PC-3 (cell line): Measurements from ENCODE around the gene TMEM178A. TPM values are rescaled to one million over a fixed set of nuclear protein-coding genes. Genes with fewer than 3 reads are reported as not detected.

Experiments
- ATAC-seq: fragments of 200-7000 bp; cut with Tn5 transposase; 2 replicates; pipeline ENCODE4 v1.9.1; 2020; ENCODE audit warnings: mild to moderate bottlenecking, moderate library complexity
- BruUV-seq: library from RNA; stranded (reverse); fragments of 400-500 nt; replicated peaks from 2 replicates; lab custom pipeline; 2021; lab: Mats Ljungman, UMichigan
- CTCF ChIA-PET: fragments of 300-600 bp; sonication (Branson Sonifier 250); formaldehyde crosslinking; loops from one replicate; lab custom pipeline; 2022; ENCODE audit warnings: antibody characterized with exemption; lab: Charles Lee
- POLR2A ChIA-PET: fragments of 300-600 bp; sonication (Branson Sonifier 250); formaldehyde crosslinking; loops from one replicate; lab custom pipeline; 2022; ENCODE audit warnings: antibody characterized with exemption; ENCODE audit not compliant: unreplicated experiment; lab: Charles Lee
- DNase-seq: peaks from one replicate; pipeline ENCODE4 v3.0.0-alpha.2; 2015
- H2AFZ ChIP-seq: fragments of 300-600 bp; sonication (generic); 2 replicates; pipeline ENCODE4 v1.6.0; 2016; ENCODE audit warnings: antibody characterized with exemption, low read length
- H3F3A ChIP-seq: fragments of 300-600 bp; sonication (generic); one replicate; pipeline ENCODE4 v1.6.0; 2017; ENCODE audit warnings: antibody characterized with exemption, low read length, control low read depth, mild to moderate bottlenecking; ENCODE audit not compliant: unreplicated experiment
- H3K27ac ChIP-seq: fragments of 300-600 bp; sonication (generic); 2 replicates; pipeline ENCODE4 v1.5.1; 2016; ENCODE audit warnings: mild to moderate bottlenecking, low read length
- H3K27me3 ChIP-seq: fragments of 300-600 bp; sonication (generic); 2 replicates; pipeline ENCODE4 v1.6.1; 2016; ENCODE audit warnings: low read length, mixed read lengths
- H3K36me3 ChIP-seq: fragments of 300-600 bp; sonication (generic); 2 replicates; pipeline ENCODE4 v1.6.1; 2016; ENCODE audit warnings: low read depth, mixed run types, low read length, mixed read lengths
- H3K4me1 ChIP-seq: fragments of 300-600 bp; sonication (generic); 2 replicates; pipeline ENCODE4 v1.5.1; 2016; ENCODE audit warnings: low read length; ENCODE audit not compliant: insufficient read depth
- H3K4me2 ChIP-seq: fragments of 300-600 bp; sonication (generic); 2 replicates; pipeline ENCODE4 v1.6.0; 2016; ENCODE audit warnings: low read length
- H3K4me3 ChIP-seq: fragments of 300-600 bp; sonication (generic); 2 replicates; pipeline ENCODE4 v1.5.1; 2016; ENCODE audit warnings: mild to moderate bottlenecking, low read length, mixed read lengths
- H3K79me2 ChIP-seq: fragments of 300-600 bp; sonication (generic); 2 replicates; pipeline ENCODE4 v1.6.1; 2017; ENCODE audit warnings: low read length, mixed read lengths
- H3K9ac ChIP-seq: fragments of 300-600 bp; sonication (generic); 2 replicates; pipeline ENCODE4 v1.6.0; 2016; ENCODE audit warnings: mild to moderate bottlenecking, low read length
- H3K9me2 ChIP-seq: fragments of 300-600 bp; sonication (generic); replicated peaks from 2 replicates; pipeline ENCODE4 v1.6.1; 2016; ENCODE audit warnings: mixed run types, low read length, mixed read lengths
- H3K9me3 ChIP-seq: fragments of 300-600 bp; sonication (generic); 2 replicates; pipeline ENCODE4 v1.6.1; 2016; ENCODE audit warnings: low read length, mixed read lengths
- H4K20me1 ChIP-seq: fragments of 300-600 bp; sonication (generic); 2 replicates; pipeline ENCODE4 v1.6.1; 2016; ENCODE audit warnings: low read length, mixed read lengths
- EZH2 ChIP-seq: fragments of 300-600 bp; sonication (generic); IDR thresholded peaks from one replicate; pipeline ENCODE4 v1.6.1; 2017; ENCODE audit warnings: antibody characterized with exemption, mild to moderate bottlenecking, low read length; ENCODE audit not compliant: unreplicated experiment
- EZH2phosphoT487 ChIP-seq: fragments of 300-600 bp; sonication (generic); IDR thresholded peaks from 2 replicates; pipeline ENCODE4 v1.6.1; 2018; ENCODE audit warnings: mild to moderate bottlenecking, antibody characterized with exemption, low read length, borderline replicate concordance
- intact Hi-C: fragments of 100-400 bp; cut with micrococcal nuclease; formaldehyde crosslinking; loops from 2 replicates; pipeline ENCODE4 v1.9.0; 2023
- total RNA-seq: library from RNA; depleted of rRNA; stranded (reverse); fragments of >200 nt; gene quantifications from 2 replicates; pipeline ENCODE4 v1.2.3, GENCODE V29; 2014
- TF ChIP-seq, protein P1 (sequence below): fragments of 300-600 bp; sonication (generic); conservative IDR thresholded peaks from 2 replicates; pipeline ENCODE4 v1.5.1; 2017; ENCODE audit warnings: antibody characterized with exemption, low read depth, mild to moderate bottlenecking, low read length

TMEM178A gene
- total RNA-seq, 1 experiment from 2014 or later = 0.33 TPM

DNA sequence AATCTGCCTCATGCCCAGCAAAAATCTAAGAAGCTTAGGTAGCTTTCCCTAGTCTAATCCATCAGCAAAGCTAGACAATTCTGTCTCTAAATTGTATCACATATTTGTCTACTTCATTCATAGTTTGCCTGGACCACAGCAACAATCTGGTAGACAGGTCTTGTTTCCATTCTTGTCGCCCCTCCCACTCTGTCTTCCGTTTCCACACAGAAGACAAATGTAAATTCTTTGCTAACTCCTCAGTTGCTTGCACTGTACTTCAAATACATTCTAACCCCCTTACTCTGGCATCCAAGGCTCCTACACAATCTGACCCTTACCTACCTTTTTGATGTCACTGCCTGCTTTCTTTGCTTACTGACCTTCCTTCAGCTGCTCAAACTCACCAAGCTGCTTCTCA is 73.2 kb downstream of the TMEM178A start:
- ChIA-PET CTCF (interaction anchor here (0.6 kb wide), 1 partner anchor 424 kb away, joined by 4 read pairs; no protein-coding TSS in a partner anchor), POLR2A (no interaction called here)
- Histone ChIP-seq H3F3A (no peaks in the 10 kb centered on the region), H3K27ac (no peak overlapping the region), H3K4me2 (no peak overlapping the region), H3K36me3 (peaks cover 50% of the 10 kb centered on the region), H3K9me2 (no peaks in the 10 kb centered on the region), H3K9me3 (no peaks in the 10 kb centered on the region), H3K27me3 (no peaks in the 10 kb centered on the region), H2AFZ (no peak overlapping the region), H3K4me3 (no peak overlapping the region), H3K79me2 (no peaks in the 10 kb centered on the region), H3K9ac (no peak overlapping the region), H4K20me1 (no peaks in the 10 kb centered on the region), H3K4me1 (0 out of 2 replicates have a peak, but pooled peaks cover 3% of the 10 kb centered on the region)
- ATAC-seq (no peak), DNase-seq (no peak)
- intact Hi-C loops = no loop called here
- BruUV-seq = no TSS peak
- TF ChIP-seq EZH2 = no peak
- TF ChIP-seq, protein P1, sequence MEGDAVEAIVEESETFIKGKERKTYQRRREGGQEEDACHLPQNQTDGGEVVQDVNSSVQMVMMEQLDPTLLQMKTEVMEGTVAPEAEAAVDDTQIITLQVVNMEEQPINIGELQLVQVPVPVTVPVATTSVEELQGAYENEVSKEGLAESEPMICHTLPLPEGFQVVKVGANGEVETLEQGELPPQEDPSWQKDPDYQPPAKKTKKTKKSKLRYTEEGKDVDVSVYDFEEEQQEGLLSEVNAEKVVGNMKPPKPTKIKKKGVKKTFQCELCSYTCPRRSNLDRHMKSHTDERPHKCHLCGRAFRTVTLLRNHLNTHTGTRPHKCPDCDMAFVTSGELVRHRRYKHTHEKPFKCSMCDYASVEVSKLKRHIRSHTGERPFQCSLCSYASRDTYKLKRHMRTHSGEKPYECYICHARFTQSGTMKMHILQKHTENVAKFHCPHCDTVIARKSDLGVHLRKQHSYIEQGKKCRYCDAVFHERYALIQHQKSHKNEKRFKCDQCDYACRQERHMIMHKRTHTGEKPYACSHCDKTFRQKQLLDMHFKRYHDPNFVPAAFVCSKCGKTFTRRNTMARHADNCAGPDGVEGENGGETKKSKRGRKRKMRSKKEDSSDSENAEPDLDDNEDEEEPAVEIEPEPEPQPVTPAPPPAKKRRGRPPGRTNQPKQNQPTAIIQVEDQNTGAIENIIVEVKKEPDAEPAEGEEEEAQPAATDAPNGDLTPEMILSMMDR = no peak
- no peak for TF ChIP-seq EZH2phosphoT487

DNA sequence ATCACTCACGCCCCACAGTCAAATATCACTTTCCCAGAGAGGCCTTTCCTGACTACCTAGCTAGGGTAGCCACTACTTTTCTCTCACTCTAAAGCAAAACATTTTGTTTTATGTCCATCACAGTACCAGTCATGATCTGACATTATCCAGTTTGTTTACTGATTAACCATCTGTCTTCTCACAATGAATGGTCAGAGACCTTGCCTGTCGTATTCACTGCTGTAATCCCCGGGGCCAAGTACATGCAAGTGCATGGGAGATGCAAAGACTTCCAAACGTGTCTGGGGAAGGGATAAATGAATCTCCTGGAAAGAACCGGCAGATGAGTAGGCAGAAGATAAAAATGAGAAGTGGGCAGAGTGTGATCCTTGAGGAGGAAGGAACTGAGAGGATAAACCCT is 73.7 kb downstream of the TMEM178A start:
- no peak for DNase-seq
- H3K27me3 ChIP-seq = no peaks in the 10 kb centered on the region
- no peaks in the 10 kb centered on the region for H4K20me1 ChIP-seq
- no peak overlapping the region for H3K4me2 ChIP-seq
- H3K9me2 ChIP-seq = no peaks in the 10 kb centered on the region
- no peak for ATAC-seq
- no peak overlapping the region for H3K4me3 ChIP-seq
- H3K9me3 ChIP-seq = no peaks in the 10 kb centered on the region
- ChIA-PET CTCF (no interaction called here), POLR2A (no interaction called here)
- H2AFZ ChIP-seq = no peak overlapping the region
- H3K36me3 ChIP-seq = peaks cover 50% of the 10 kb centered on the region
- H3K9ac ChIP-seq = no peak overlapping the region
- no TSS peak for BruUV-seq
- H3K4me1 ChIP-seq = 0 out of 2 replicates have a peak, but pooled peaks cover 3% of the 10 kb centered on the region
- H3K79me2 ChIP-seq = no peaks in the 10 kb centered on the region
- intact Hi-C loops = no loop called here
- H3K27ac ChIP-seq = no peak overlapping the region
- no peaks in the 10 kb centered on the region for H3F3A ChIP-seq
- no peak for TF ChIP-seq EZH2
- TF ChIP-seq EZH2phosphoT487 = no peak
- TF ChIP-seq, protein P1 = no peak

DNA sequence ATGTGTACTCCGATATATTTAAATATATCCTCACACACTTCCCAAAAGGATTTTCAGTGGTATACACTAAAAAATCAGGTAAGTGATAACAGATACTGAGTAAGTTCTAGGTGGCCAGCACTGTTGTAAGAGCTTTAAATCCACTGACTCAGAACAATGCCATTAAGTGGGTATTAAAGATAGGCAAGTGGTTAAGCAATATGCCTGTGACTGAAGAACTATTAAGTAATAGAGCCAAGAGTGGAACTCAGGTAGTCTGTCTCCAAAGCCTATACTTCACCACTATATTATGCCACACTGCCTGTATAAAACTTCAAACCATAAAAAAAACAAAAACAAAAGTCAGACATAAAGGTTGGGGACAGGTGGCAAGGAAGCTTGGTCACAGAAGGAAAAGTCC is 76.2 kb downstream of the TMEM178A start:
- H3K79me2 ChIP-seq = no peaks in the 10 kb centered on the region
- H3K9me2 ChIP-seq = no peaks in the 10 kb centered on the region
- ChIA-PET CTCF (no interaction called here), POLR2A (no interaction called here)
- no peaks in the 10 kb centered on the region for H4K20me1 ChIP-seq
- intact Hi-C loops = no loop called here
- ATAC-seq (no peak), DNase-seq (no peak)
- no TSS peak for BruUV-seq
- no peak overlapping the region for H3K9ac ChIP-seq
- no peak for TF ChIP-seq EZH2phosphoT487
- no peak for TF ChIP-seq EZH2
- TF ChIP-seq, protein P1 = no peak
- no peaks in the 10 kb centered on the region for H3F3A ChIP-seq
- H3K4me1 ChIP-seq = 0 out of 2 replicates have a peak, but pooled peaks cover 3% of the 10 kb centered on the region
- no peak overlapping the region for H3K4me2 ChIP-seq
- no peak overlapping the region for H2AFZ ChIP-seq
- no peak overlapping the region for H3K4me3 ChIP-seq
- H3K27ac ChIP-seq = no peak overlapping the region
- H3K36me3 ChIP-seq = peaks cover 41% of the 10 kb centered on the region
- H3K9me3 ChIP-seq = no peaks in the 10 kb centered on the region
- H3K27me3 ChIP-seq = no peaks in the 10 kb centered on the region
